SK-N-MC (cell line): Measurements from ENCODE around the gene LINGO1.

Experiments
- DNase-seq: peaks from one replicate; pipeline ENCODE4 v3.0.0-alpha.2; 2011; ENCODE audit warnings: low read depth, low spot score
- H3K27ac ChIP-seq: fragments of 200-600 bp; sonication (generic); 2 replicates; pipeline ENCODE4 v1.5.1; 2016; ENCODE audit warnings: mixed run types
- H3K36me3 ChIP-seq: fragments of 200-600 bp; sonication (generic); 2 replicates; pipeline ENCODE4 v1.6.1; 2017; ENCODE audit warnings: antibody characterized with exemption, low read length, mixed read lengths; ENCODE audit not compliant: insufficient read depth
- H3K4me3 ChIP-seq: fragments of 200-600 bp; sonication (generic); 2 replicates; pipeline ENCODE4 v1.5.1; 2016
- H3K9ac ChIP-seq: fragments of 200-600 bp; sonication (generic); 2 replicates; pipeline ENCODE4 v1.8.0; 2017; ENCODE audit warnings: mixed run types, mixed read lengths; ENCODE audit not compliant: insufficient read length
- H3K9me3 ChIP-seq: fragments of 200-600 bp; sonication (generic); 2 replicates; pipeline ENCODE4 v1.6.1; 2017; ENCODE audit warnings: low read depth, mild to moderate bottlenecking, antibody characterized with exemption, low read length, moderate library complexity, mixed read lengths
- EZH2 ChIP-seq: fragments of 200-600 bp; sonication (generic); IDR thresholded peaks from one replicate; pipeline ENCODE4 v1.6.1; 2017; ENCODE audit warnings: antibody characterized with exemption
- FOXP2 ChIP-seq: optimal IDR thresholded peaks from 2 replicates; pipeline ENCODE3; 2011; ENCODE audit warnings: mild to moderate bottlenecking, moderate library complexity; ENCODE audit not compliant: insufficient read depth; ENCODE audit errors: extremely low read length, control extremely low read depth
- POLR2AphosphoS5 ChIP-seq: IDR thresholded peaks from 2 replicates; pipeline ENCODE4 v1.6.1; 2012; ENCODE audit warnings: mild to moderate bottlenecking, low read depth, low read length, borderline replicate concordance

The LINGO1 gene

GRCh38 chr15:77564938-77565337 is 67.8 kb downstream of the LINGO1 start:
- Histone ChIP-seq H3K9me3 (no peaks in the 10 kb centered on the region), H3K36me3 (no peaks in the 10 kb centered on the region), H3K4me3 (no peak overlapping the region), H3K9ac (no peak overlapping the region), H3K27ac (no peak overlapping the region)
- TF ChIP-seq POLR2AphosphoS5 (no peak), FOXP2 (no peak)
- no peak for DNase-seq

- no peaks in the 10 kb centered on the region for H3K9me3 ChIP-seq
- no peak overlapping the region for H3K27ac ChIP-seq
- no peak for TF ChIP-seq EZH2
- no peak for TF ChIP-seq POLR2AphosphoS5
- TF ChIP-seq FOXP2: no peak
- H3K4me3 ChIP-seq: no peak overlapping the region
- H3K9ac ChIP-seq: no peak overlapping the region
- no peaks in the 10 kb centered on the region for H3K36me3 ChIP-seq
- DNase-seq: no peak
Observed at GRCh38 chr15:77564341-77564740, 68.4 kb downstream of the LINGO1 start.

GRCh38 chr15:77563623-77564156 is 69.0 kb downstream of the LINGO1 start:
- Histone ChIP-seq H3K4me3 (no peak overlapping the region), H3K36me3 (no peaks in the 10 kb centered on the region), H3K9me3 (no peaks in the 10 kb centered on the region), H3K27ac (no peak overlapping the region), H3K9ac (no peak overlapping the region)
- TF ChIP-seq POLR2AphosphoS5 (no peak), FOXP2 (no peak), EZH2 (no peak)
- DNase-seq: no peak
